Tibial nerve (tissue), 4 donors: Measurements from ENCODE around the gene TRIM8. TPM values are rescaled to one million over a fixed set of nuclear protein-coding genes. Genes with fewer than 3 reads are reported as not detected.

Source experiments
- DNase-seq, 2 donors: peaks; one replicate each; pipeline ENCODE4 v3.0.0-alpha.2; 2019; ENCODE audit warnings: low spot score in 2 of 2
- H3K27ac ChIP-seq, 4 donors: fragments of 200-600 bp; sonication (generic) in 3 of 4; one replicate each; pipeline ENCODE4 v1.5.1; 2017 to 2019; ENCODE audit warnings: mild to moderate bottlenecking in 1 of 4
- H3K27me3 ChIP-seq, 2 donors: fragments of 200-600 bp; sonication (generic) in 1 of 2; one replicate each; pipeline versions ENCODE4 v1.5.1 to v1.6.0; 2017 to 2019
- H3K36me3 ChIP-seq, 3 donors: fragments of 200-600 bp; sonication (generic); one replicate each; pipeline ENCODE4 v1.5.1; 2018 to 2019
- H3K4me1 ChIP-seq, 4 donors: fragments of 200-600 bp; sonication (generic) in 3 of 4; one replicate each; pipeline ENCODE4 v1.5.1; 2017 to 2019
- H3K4me3 ChIP-seq, 4 donors: fragments of 200-600 bp; sonication (generic) in 3 of 4; one replicate each; pipeline ENCODE4 v1.5.1; 2017 to 2019; ENCODE audit warnings: mild to moderate bottlenecking in 1 of 4, moderate library complexity in 1 of 4
- H3K9me3 ChIP-seq, 4 donors: fragments of 200-600 bp; sonication (generic) in 3 of 4; one replicate each; pipeline ENCODE4 v1.5.1; 2017 to 2019
- EP300 ChIP-seq, 2 donors: sonication (generic); formaldehyde crosslinking; IDR thresholded peaks; one replicate each; pipeline ENCODE4 v1.6.1; 2017; ENCODE audit warnings: antibody characterized with exemption in 2 of 2, mild to moderate bottlenecking in 1 of 2
- POLR2A ChIP-seq, 2 donors: fragments of 450-650 bp; IDR thresholded peaks; one replicate each; pipeline ENCODE4 v1.6.1; 2017; ENCODE audit warnings: antibody characterized with exemption in 2 of 2, mild to moderate bottlenecking in 2 of 2, moderate library complexity in 2 of 2
- WGBS, 2 donors: methylation state at CpG; one replicate each; pipeline ENCODE4 v1.1.5; 2018; 5-methylcytosine and 5-hydroxymethylcytosine counted together
- total RNA-seq, 4 donors: library from RNA; depleted of rRNA; stranded (reverse); fragments of >200 nt; gene quantifications; one replicate each; pipeline ENCODE4 v1.1.0, GENCODE V29; 2016
- TF ChIP-seq, protein P1 (sequence below), 5 experiments: fragments of 200-600 bp in 3 of 5; fragments of 450-650 bp in 2 of 5; sonication (generic) in 3 of 5; IDR thresholded peaks; one replicate each; pipeline ENCODE4 v1.5.1; 2016 to 2019; ENCODE audit warnings: antibody characterized with exemption in 5 of 5, mild to moderate bottlenecking in 3 of 5, moderate library complexity in 2 of 5

The TRIM8 gene
- total RNA-seq, 4 donors from 2014 or later = 156 to 206 (median 157) TPM

- H3K27me3 ChIP-seq = no peaks in the 10 kb centered on the region
- H3K27ac ChIP-seq = peak overlapping the region; percentile 34 to 80 (median 70)
- no peak for DNase-seq
- peaks cover 2 to 41% (median 6%) of the 10 kb centered on the region in 3 donors for H3K36me3 ChIP-seq
- H3K4me1 ChIP-seq = peaks cover 0 to 80% (median 42%) of the 10 kb centered on the region in 4 donors
- no peak for TF ChIP-seq EP300 (IDR thresholded peaks at IDR 0.05)
- no peak for TF ChIP-seq POLR2A (IDR thresholded peaks at IDR 0.05)
- TF ChIP-seq, protein P1, sequence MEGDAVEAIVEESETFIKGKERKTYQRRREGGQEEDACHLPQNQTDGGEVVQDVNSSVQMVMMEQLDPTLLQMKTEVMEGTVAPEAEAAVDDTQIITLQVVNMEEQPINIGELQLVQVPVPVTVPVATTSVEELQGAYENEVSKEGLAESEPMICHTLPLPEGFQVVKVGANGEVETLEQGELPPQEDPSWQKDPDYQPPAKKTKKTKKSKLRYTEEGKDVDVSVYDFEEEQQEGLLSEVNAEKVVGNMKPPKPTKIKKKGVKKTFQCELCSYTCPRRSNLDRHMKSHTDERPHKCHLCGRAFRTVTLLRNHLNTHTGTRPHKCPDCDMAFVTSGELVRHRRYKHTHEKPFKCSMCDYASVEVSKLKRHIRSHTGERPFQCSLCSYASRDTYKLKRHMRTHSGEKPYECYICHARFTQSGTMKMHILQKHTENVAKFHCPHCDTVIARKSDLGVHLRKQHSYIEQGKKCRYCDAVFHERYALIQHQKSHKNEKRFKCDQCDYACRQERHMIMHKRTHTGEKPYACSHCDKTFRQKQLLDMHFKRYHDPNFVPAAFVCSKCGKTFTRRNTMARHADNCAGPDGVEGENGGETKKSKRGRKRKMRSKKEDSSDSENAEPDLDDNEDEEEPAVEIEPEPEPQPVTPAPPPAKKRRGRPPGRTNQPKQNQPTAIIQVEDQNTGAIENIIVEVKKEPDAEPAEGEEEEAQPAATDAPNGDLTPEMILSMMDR (IDR thresholded peaks at IDR 0.05) = no peak
- no peaks in the 10 kb centered on the region for H3K9me3 ChIP-seq
- H3K4me3 ChIP-seq = no peak overlapping the region
- 34 to 53% methylated on average over 6 to 13 of the region's 14 CpGs for WGBS, 2 donors
Measured at GRCh38 chr10:102619281-102619981, 24.8 kb upstream of the TRIM8 start.

DNA sequence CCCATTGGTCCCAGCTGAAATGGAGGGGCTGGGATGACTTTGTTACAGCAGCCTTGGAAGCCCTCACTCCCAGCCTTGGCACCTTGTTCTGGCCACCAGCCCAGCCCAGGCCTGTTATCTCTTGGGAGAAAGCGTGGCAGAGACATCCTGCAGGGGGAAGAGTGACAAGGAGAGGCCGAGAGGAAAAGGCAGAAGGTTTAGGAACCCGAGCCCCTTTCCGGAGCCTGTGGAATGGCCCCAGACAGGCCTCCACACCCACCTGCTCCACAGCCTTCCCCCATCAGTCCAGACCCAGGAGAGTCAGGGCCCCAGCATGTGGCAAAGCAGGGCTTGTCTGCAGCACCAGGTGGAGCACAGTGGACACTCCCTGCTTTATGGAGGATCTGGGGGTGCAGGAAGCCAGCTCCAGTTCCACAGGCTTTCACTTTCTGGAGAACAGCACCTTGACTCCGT lies 24.1 kb upstream of the TRIM8 start:
- Histone ChIP-seq H3K27me3 (no peaks in the 10 kb centered on the region), H3K36me3 (peaks cover 2 to 38% (median 6%) of the 10 kb centered on the region in 3 donors), H3K9me3 (no peaks in the 10 kb centered on the region), H3K4me3 (no peak overlapping the region), H3K27ac (peak overlapping the region in 3 of 4 donors; percentile 62 to 80 (median 79)), H3K4me1 (peaks cover 0 to 81% (median 46%) of the 10 kb centered on the region in 4 donors)
- TF ChIP-seq EP300 (IDR thresholded peaks at IDR 0.05) = no peak
- TF ChIP-seq POLR2A (IDR thresholded peaks at IDR 0.05) = no peak
- TF ChIP-seq, protein P1 (IDR thresholded peaks at IDR 0.05) = no peak
- no peak for DNase-seq
- 71 to 72% methylated on average over 4 to 5 of the region's 5 CpGs for WGBS, 2 donors

- Histone ChIP-seq H3K27ac (peak overlapping the region; percentile 48 to 80 (median 70)), H3K36me3 (peaks cover 2 to 32% (median 2%) of the 10 kb centered on the region in 3 donors), H3K4me1 (peaks cover 0 to 81% (median 51%) of the 10 kb centered on the region in 4 donors), H3K9me3 (no peaks in the 10 kb centered on the region), H3K4me3 (no peak overlapping the region), H3K27me3 (no peaks in the 10 kb centered on the region)
- WGBS, 2 donors = 63 to 69% methylated on average over 15 of the region's 15 CpGs
- TF ChIP-seq, protein P1 (IDR thresholded peaks at IDR 0.05) = no peak
- no peak for TF ChIP-seq POLR2A (IDR thresholded peaks at IDR 0.05)
- no peak for TF ChIP-seq EP300 (IDR thresholded peaks at IDR 0.05)
- DNase-seq = no peak
Measured at GRCh38 chr10:102620591-102621442, 23.5 kb upstream of the TRIM8 start.

DNA sequence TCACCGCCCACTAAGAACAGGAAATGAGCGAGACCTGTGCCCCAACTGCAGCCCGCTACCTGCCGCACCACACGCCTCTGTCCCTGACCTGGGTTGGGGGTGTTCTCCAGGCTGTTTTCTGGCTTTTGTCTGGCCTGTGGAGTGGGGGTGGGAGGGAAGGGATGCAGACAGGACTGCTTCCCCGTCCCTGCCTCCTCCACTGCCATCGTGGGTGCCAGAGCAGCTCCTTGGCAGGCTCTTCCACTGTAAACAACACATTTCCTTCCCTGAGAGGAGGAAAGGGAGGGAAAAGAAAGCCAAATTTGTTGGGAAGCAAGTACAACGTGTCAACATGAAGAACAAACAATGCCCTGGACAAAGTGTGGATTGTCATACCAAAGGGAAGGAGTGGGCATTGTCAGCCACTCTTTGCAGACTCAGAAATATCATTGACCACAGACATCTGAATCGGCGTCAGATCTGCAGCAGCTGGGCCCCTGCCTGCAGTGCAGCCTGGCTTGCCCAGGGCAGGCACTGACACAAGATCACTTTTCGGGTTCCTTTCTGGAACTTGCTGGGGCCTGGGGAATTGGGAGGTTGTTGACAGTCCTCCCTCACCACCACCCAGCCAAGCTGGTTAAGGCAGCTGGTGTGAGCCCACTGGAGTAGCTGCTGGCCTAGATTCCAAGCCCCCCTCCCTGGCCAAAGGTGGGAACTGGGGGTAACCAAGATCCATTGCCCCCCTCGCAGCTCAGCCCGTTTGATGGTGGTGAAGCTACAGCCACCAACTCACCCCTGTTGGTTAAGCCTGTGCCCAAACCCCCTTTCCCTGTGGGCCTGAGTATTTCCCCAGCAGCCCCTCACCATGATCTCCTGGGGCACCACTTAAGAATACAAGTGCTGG lies 22.6 kb upstream of the TRIM8 start:
- no peak for DNase-seq
- Histone ChIP-seq H3K9me3 (no peaks in the 10 kb centered on the region), H3K36me3 (peaks cover 0 to 23% (median 0%) of the 10 kb centered on the region in 3 donors), H3K27me3 (no peaks in the 10 kb centered on the region), H3K4me3 (no peak overlapping the region), H3K27ac (peak overlapping the region; percentile 48 to 80 (median 70)), H3K4me1 (peaks cover 0 to 81% (median 60%) of the 10 kb centered on the region in 4 donors)
- WGBS, 2 donors = 48 to 51% methylated on average over 12 to 13 of the region's 13 CpGs
- TF ChIP-seq EP300 (IDR thresholded peaks at IDR 0.05) = peak in 1 of 2 donors; percentile 75
- TF ChIP-seq POLR2A (IDR thresholded peaks at IDR 0.05) = no peak

DNA sequence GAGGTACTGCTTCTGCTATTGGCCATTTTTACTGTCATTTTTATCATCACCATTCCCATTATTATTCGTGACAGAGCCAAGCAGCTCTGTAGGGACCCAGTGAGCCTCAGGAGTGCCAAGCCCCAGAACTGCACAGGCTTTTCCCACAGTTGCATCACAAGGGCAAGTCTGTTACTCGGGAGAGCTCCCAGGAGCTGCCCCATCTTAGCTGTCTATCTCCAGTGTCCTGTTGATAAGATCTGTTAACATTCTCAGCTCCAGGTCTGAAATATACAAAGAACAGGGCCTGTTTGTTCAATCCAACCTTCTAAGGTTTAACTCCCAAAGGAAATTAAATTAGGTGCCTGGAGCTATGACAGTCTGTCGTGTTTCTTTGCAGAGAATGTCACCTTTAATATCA lies 20.2 kb upstream of the TRIM8 start:
- 73 to 78% methylated on average over 3 of the region's 3 CpGs for WGBS, 2 donors
- TF ChIP-seq EP300 (IDR thresholded peaks at IDR 0.05) (no peak), POLR2A (IDR thresholded peaks at IDR 0.05) (no peak)
- TF ChIP-seq, protein P1 (IDR thresholded peaks at IDR 0.05) = no peak
- Histone ChIP-seq H3K36me3 (peaks cover 0 to 3% (median 0%) of the 10 kb centered on the region in 3 donors), H3K9me3 (no peaks in the 10 kb centered on the region), H3K4me3 (no peak overlapping the region), H3K27me3 (no peaks in the 10 kb centered on the region), H3K4me1 (peaks cover 3 to 93% (median 79%) of the 10 kb centered on the region in 4 donors), H3K27ac (peak overlapping the region in 2 of 4 donors; percentile 91 to 95)
- DNase-seq = no peak
